AG04450 (cell line): Measurements from ENCODE around the gene RABGAP1L. TPM values are rescaled to one million over a fixed set of nuclear protein-coding genes. Genes with fewer than 3 reads are reported as not detected.

Experiments
- CTCF ChIA-PET: fragments of 300-600, 350-600 bp; formaldehyde crosslinking; extraction: SDS; loops from one replicate; lab custom pipeline; 2022; ENCODE audit warnings: antibody characterized with exemption, inconsistent platforms; lab: Charles Lee
- POLR2A ChIA-PET: fragments of 350-600 bp; formaldehyde crosslinking; extraction: SDS; loops from one replicate; lab custom pipeline; 2021; ENCODE audit warnings: antibody characterized with exemption, inconsistent platforms; lab: Yijun Ruan, JAX
- DNase-seq: peaks from one replicate; pipeline ENCODE4 v3.0.0-alpha.2; 2011; ENCODE audit warnings: low read depth, low spot score
- H3K27ac ChIP-seq: one replicate; pipeline ENCODE4 v1.5.1; 2012; ENCODE audit warnings: low read depth, low read length, control low read depth
- H3K27me3 ChIP-seq: one replicate; pipeline ENCODE4 v1.6.0; 2012; ENCODE audit warnings: low read length; ENCODE audit not compliant: control insufficient read depth, insufficient read depth
- H3K4me3 ChIP-seq: 2 replicates; pipeline ENCODE4 v1.5.1; 2011; ENCODE audit warnings: mild to moderate bottlenecking, low read depth, low read length, control low read depth
- H3K9me3 ChIP-seq: 2 replicates; pipeline ENCODE4 v1.5.1; 2012; ENCODE audit warnings: low read length; ENCODE audit not compliant: control insufficient read depth, insufficient read depth
- polyA plus RNA-seq: library from polyadenylated mRNA; depleted of rRNA; stranded (reverse); fragments of >200 nt; gene quantifications from 2 replicates; pipeline ENCODE4 v1.2.3, GENCODE V29; 2011
- TF ChIP-seq, protein P1 (sequence below): IDR thresholded peaks from 2 replicates; pipeline ENCODE4 v1.5.1; 2011; ENCODE audit warnings: low read depth, low read length, control low read depth, inconsistent platforms

The RABGAP1L gene
- polyA plus RNA-seq, 1 experiment, result 21.2 TPM

DNA sequence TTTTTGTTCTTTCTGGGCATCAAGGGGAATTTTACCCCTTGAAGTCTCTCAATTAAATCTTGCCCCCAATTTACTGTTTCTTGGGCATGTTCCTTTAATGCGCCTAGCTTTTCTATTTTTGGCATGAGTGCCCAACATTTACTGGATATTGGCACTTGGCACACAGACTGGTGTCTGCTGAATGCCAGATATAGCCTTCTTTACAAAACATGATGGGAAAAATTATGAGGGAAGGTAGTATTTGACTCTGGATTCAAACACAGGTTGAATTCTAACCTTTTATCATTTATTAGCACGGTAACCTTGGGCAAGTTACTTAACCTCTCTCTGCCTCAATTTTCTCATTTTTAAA, 200.1 kb downstream of the RABGAP1L start:
- Histone ChIP-seq H3K4me3 (no peak overlapping the region), H3K27ac (no peak overlapping the region), H3K9me3 (no peaks in the 10 kb centered on the region), H3K27me3 (no peaks in the 10 kb centered on the region)
- CTCF ChIA-PET, result interaction anchor here (1.2 kb wide), 1 partner anchor 97 kb away, joined by 3 read pairs; no protein-coding TSS in a partner anchor
- no peak for DNase-seq
- TF ChIP-seq, protein P1, sequence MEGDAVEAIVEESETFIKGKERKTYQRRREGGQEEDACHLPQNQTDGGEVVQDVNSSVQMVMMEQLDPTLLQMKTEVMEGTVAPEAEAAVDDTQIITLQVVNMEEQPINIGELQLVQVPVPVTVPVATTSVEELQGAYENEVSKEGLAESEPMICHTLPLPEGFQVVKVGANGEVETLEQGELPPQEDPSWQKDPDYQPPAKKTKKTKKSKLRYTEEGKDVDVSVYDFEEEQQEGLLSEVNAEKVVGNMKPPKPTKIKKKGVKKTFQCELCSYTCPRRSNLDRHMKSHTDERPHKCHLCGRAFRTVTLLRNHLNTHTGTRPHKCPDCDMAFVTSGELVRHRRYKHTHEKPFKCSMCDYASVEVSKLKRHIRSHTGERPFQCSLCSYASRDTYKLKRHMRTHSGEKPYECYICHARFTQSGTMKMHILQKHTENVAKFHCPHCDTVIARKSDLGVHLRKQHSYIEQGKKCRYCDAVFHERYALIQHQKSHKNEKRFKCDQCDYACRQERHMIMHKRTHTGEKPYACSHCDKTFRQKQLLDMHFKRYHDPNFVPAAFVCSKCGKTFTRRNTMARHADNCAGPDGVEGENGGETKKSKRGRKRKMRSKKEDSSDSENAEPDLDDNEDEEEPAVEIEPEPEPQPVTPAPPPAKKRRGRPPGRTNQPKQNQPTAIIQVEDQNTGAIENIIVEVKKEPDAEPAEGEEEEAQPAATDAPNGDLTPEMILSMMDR, result no peak
- POLR2A ChIA-PET, result no interaction called here

DNA sequence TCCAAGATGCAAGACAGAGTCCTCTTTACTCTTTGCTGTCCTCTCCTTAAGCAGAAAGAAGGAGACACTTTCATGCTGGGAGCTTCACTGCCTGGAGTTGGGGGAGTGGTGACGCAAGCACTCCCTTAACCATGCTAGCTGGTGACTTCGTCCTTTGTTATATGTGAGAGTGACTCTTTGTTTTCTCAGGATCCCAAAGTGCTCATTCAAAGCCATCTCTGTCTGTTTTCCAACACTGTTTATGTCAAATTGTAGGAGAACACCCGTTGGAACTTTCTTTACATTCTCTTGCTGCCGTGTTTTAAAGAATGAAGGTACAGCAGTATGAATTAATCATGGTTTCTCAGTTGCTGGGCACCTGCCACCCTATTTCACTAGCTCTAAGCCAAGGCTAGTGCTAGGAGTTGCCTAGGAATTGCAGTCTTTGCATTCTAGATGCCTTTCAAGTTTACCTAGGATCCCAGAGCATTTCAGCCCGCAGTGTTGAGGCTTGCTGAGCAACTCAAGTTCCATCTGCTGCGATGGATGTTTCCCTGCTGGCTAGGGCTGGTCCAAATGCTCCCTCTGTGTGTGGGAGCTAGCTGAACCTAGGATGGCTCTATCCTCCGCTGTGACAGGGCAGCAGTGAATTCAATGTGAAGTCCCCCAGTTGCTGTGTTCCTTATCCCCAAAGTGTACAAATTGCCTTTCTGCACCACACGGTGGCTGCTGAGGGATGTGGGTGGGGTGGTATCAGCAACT, 205.8 kb downstream of the RABGAP1L start:
- H3K4me3 ChIP-seq, result no peak overlapping the region
- TF ChIP-seq, protein P1, result no peak
- CTCF ChIA-PET, result interaction anchor here (0.5 kb wide), 2 partner anchors 53 to 622 kb away, joined by 3 read pairs; no protein-coding TSS in a partner anchor
- no peak for DNase-seq
- POLR2A ChIA-PET, result no interaction called here
- H3K9me3 ChIP-seq, result no peaks in the 10 kb centered on the region
- H3K27ac ChIP-seq, result no peak overlapping the region
- no peaks in the 10 kb centered on the region for H3K27me3 ChIP-seq

DNA sequence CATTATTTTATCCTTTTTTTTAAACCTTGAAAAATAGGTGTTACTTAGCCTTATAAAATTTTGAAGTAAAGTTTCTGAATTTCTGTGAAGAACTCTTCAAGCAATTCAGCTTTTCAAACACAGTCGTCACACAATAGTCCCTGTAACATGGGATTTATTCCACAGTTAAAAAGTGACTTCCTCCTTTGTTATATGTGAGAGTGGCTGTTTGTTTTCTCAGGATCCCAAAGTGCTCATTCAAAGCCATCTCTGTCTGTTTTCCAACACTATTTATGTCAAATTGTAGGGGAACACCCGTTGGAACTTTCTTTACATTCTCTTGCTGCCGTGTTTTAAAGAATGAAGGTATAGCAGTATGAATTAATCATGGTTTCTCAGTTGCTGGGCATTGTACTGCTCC, 207.6 kb downstream of the RABGAP1L start:
- DNase-seq, result no peak
- CTCF ChIA-PET, result no interaction called here
- TF ChIP-seq, protein P1, result no peak
- H3K9me3 ChIP-seq, result no peaks in the 10 kb centered on the region
- no peak overlapping the region for H3K27ac ChIP-seq
- POLR2A ChIA-PET, result no interaction called here
- H3K27me3 ChIP-seq, result no peaks in the 10 kb centered on the region
- H3K4me3 ChIP-seq, result no peak overlapping the region

DNA sequence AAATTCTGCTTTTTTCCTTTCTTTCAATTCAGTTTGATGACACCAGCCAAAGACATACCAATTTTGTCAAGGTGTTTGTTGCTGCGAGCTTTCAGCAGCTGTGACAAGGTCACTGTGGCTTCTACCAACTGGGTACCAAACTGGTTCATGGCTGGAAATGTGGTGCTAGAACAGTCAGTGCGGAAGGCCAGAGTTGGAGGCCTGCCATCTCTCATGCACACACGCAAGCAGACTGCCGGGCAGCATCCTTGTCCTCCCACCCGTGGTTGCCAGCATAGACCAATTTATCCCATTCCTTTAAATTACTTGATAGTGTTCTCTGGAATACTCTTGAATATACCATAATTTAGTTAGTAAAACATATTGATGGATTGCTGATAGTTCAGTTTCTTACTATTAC, 208.6 kb downstream of the RABGAP1L start:
- POLR2A ChIA-PET, result no interaction called here
- H3K27me3 ChIP-seq, result no peaks in the 10 kb centered on the region
- TF ChIP-seq, protein P1, result no peak
- H3K9me3 ChIP-seq, result no peaks in the 10 kb centered on the region
- no peak for DNase-seq
- H3K27ac ChIP-seq, result no peak overlapping the region
- CTCF ChIA-PET, result no interaction called here
- H3K4me3 ChIP-seq, result no peak overlapping the region

DNA sequence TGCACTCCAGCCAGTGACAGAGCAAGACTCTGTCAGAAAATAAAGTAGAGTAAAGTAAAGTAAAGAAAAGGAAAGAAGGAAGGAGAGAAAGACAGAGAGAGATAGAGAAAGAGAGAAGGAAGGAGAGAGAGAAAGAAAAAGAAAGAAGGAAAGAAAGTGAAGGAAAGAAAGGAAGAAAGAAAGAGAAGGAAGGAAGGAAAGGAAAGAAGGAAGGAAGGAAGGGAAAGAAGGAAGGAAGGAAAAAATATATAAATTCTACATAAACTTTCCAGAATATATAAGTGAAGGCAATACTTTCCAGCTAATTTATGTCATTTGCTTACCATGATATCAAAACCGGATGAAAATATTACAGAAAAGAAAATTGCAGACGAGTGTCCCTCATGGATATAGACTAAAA, 216.7 kb downstream of the RABGAP1L start:
- ChIA-PET POLR2A (interaction anchor here (0.6 kb wide), 1 partner anchor 58 kb away, joined by 3 read pairs; no protein-coding TSS in a partner anchor), CTCF (no interaction called here)

More for the DNA sequence above, 216.7 kb downstream of the RABGAP1L start:
- Histone ChIP-seq H3K4me3 (no peak overlapping the region), H3K27me3 (no peaks in the 10 kb centered on the region), H3K9me3 (no peaks in the 10 kb centered on the region), H3K27ac (no peak overlapping the region)
- DNase-seq, result no peak
- TF ChIP-seq, protein P1, result no peak
